ENCODE measurements around the gene NUDT22.
A peak's percentile ranks its signal among the peaks of the same experiment; 100 is the strongest.

Gene NUDT22

DNA sequence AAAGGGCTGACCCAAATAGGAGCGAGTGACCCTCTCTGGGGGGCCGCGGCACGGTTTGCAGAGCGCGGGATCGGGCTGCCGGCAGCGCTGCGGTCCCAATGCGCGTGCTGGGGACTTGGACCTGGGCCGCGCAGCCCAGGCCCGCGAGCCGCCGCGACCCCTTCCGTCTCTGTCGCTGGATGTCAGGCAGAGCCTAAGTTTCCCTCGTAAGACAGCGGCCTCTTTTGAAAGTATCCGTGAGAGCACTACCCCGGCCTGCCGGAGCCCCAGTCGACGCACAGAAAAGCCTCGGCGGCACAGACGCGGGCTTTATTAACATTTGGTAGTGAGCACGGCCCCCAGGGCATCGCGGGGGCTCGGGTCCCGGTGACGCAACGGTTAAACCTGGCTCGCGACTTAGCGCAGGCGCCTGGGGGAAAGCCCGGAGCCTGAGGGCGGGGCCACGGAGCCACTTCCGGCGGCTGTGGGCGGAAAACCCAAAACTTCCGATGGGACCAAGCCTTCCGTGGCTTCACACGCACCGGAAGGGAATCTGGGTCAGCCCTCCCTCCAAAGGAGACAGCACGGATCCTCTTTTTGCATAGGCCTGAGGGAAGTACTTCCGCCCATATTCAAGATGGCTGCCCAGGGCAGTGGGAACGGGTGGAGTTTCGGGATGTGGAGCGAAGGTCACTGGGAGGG is 43.6 kb downstream of the NUDT22 start:
- peak; percentile 86 for DNase-seq (ENCODE audit: low spot score)

DNA sequence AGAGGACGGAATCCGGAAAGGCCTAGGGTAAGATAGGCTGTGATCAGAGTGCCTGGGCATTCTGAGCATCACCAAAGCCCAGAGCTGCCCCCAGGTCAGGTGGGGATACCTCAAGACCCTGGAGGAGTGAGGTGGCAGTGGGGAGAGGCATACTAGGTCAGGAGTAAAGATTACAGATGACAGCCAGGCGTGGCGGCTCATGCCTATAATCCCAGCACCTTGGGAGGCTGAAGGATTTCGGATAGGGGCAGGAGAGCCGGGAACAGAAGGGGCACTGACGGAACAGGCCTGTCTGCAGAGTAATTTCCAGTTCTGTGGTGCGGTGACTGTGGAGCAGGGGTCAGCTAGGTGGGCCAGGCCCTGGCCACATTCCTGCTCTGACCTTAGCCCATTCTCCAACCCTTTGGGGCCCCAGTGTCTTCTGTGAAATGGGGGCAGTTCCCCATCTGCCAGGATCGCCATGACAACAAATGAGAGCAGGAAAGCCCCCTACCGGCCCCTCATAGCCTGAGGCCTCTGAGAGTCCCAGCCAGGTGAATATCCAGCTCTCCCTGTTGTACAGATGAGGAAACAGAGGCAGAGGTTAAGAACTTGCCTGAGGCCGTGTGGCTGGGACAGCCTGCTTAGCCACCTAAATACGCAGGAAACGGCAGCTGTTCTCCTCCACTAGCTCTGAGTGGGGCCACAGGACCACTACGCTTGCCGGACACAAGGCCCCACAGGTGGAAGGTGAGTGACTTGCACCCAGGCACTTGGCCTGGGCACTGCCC is 49.1 kb downstream of the NUDT22 start:
- DNase-seq (ENCODE audit: low spot score): no peak

GRCh38 chr11:64275841-64276240 is 49.8 kb downstream of the NUDT22 start:
- DNase-seq (ENCODE audit: low spot score): no peak

- DNase-seq (ENCODE audit: low spot score): no peak
These were observed 50.8 kb downstream of the NUDT22 start for GRCh38 chr11:64276653-64277431.

DNA sequence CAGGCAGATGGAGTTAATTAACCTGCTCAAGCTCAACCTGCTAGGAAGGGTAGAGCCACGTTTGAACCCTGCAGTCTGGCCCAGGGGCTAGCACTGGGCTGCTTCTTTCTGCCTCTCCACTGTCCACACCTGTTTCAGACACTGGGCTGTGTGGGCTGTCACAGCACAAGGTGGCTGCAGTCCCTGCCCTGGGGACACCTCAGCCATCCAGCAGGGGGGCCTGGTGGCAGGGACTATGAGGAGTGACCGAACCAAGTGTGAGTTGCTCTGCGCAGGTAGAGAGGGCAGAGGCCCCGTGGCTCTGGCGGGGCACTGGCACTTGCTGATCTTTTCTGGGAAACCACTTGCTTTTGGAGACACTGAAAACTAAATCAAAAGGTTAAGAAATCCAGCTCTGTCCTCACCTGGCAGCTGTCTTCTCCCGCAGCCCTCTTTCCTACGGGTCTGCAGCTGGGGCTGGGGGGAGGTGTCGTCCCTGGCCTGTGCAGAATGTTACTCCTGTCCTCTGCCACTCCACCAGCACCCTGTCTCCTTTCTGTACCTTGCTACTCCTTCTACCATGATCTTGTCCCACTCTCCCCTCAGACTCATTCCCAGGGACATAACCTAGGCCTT is 52.6 kb downstream of the NUDT22 start:
- DNase-seq (ENCODE audit: low spot score): no peak

Measured in germinal center (tissue), 1 donor.